K562 (cell line): ENCODE measurements around the gene FSHR. TPM values are rescaled to one million over a fixed set of nuclear protein-coding genes. Genes with fewer than 3 reads are reported as not detected.

Experiments
- ATAC-seq: fragments of 200-7000 bp; cut with Tn5 transposase; 3 replicates; pipeline ENCODE4 v1.9.1; 2020; ENCODE audit warnings: moderate library complexity
- BruUV-seq: library from RNA; stranded (reverse); fragments of 400-500 nt; replicated peaks from 2 replicates; lab custom pipeline; 2021; lab: Mats Ljungman, UMichigan
- CTCF ChIA-PET: fragments of 300-600 bp; formaldehyde crosslinking; extraction: SDS; loops from one replicate; lab custom pipeline; 2021; ENCODE audit warnings: low intra/inter-chr PET ratio; lab: Yijun Ruan, JAX
- POLR2A ChIA-PET: fragments of 300-600, 350-650 bp; sonication (Branson Sonifier 250); formaldehyde crosslinking; extraction: SDS; loops from one replicate; lab custom pipeline; 2021; ENCODE audit warnings: antibody characterized with exemption, inconsistent platforms; lab: Yijun Ruan, JAX
- DNase-seq, 4 experiments: peaks; one replicate each; pipeline versions ENCODE4 v3.0.0 to v3.0.0-alpha.2; 2011 to 2018; ENCODE audit warnings: low spot score in 3 of 4, mixed read lengths in 3 of 4; ENCODE audit errors: extremely low read depth in 1 of 4
- FAIRE-seq: peaks from 2 replicates; lab custom pipeline; 2011; peaks lifted over from hg19 to GRCh38; lab: Jason Lieb, UNC
- H2AFZ ChIP-seq: 2 replicates; pipeline ENCODE4 v1.6.0; 2011; ENCODE audit warnings: low read depth, low read length, control low read depth, inconsistent platforms
- H3K27ac ChIP-seq: fragments of 200-600 bp; 3 replicates; pipeline ENCODE4 v1.8.0; 2011; ENCODE audit warnings: low read depth, mild to moderate bottlenecking, control low read depth, inconsistent platforms, low read length, moderate library complexity, mixed read lengths; ENCODE audit errors: extremely low read depth
- H3K27me3 ChIP-seq, 2 experiments: fragments of 300-600 bp in 1 of 2; 2 replicates in 1 of 2; 3 replicates in 1 of 2; pipeline versions ENCODE4 v1.6.0 to v1.8.0; 2011; ENCODE audit warnings: inconsistent platforms in 2 of 2, low read length in 2 of 2, mild to moderate bottlenecking in 1 of 2, mixed read lengths in 1 of 2, moderate library complexity in 1 of 2; ENCODE audit not compliant: control insufficient read depth in 2 of 2, insufficient read depth in 2 of 2
- H3K36me3 ChIP-seq: fragments of 300-600 bp; 3 replicates; pipeline ENCODE4 v1.8.0; 2011; ENCODE audit warnings: mild to moderate bottlenecking, low read length, inconsistent platforms; ENCODE audit not compliant: control insufficient read depth, insufficient read depth
- H3K4me1 ChIP-seq, 2 experiments: fragments of 200-600 bp in 1 of 2; replicated peaks in 1 of 2; 2 replicates in 1 of 2; 3 replicates in 1 of 2; pipeline versions ENCODE4 v1.5.1 to v1.8.0; 2011; ENCODE audit warnings: inconsistent platforms in 2 of 2, low read length in 2 of 2, mild to moderate bottlenecking in 1 of 2, mixed read lengths in 1 of 2, moderate library complexity in 1 of 2; ENCODE audit not compliant: control insufficient read depth in 2 of 2, insufficient read depth in 2 of 2
- H3K4me2 ChIP-seq: 2 replicates; pipeline ENCODE4 v1.6.1; 2011; ENCODE audit warnings: low read length, control low read depth, inconsistent platforms, mixed read lengths; ENCODE audit not compliant: insufficient read depth
- H3K4me3 ChIP-seq: fragments of 200-600 bp; sonication (generic), shearing (Covaris generic); 2 replicates; pipeline ENCODE4 v1.5.1; 2016; ENCODE audit warnings: control low read depth, inconsistent platforms
- H3K79me2 ChIP-seq: fragments of 200-600 bp; 3 replicates; pipeline ENCODE4 v1.8.0; 2011; ENCODE audit warnings: low read length, inconsistent platforms; ENCODE audit not compliant: control insufficient read depth, insufficient read depth
- H3K9ac ChIP-seq, 2 experiments: 2 replicates each; pipeline versions ENCODE4 v1.6.0 to v1.6.1; 2011; ENCODE audit warnings: low read depth in 2 of 2, low read length in 2 of 2, control low read depth in 1 of 2, inconsistent platforms in 1 of 2, mild to moderate bottlenecking in 1 of 2, mixed read lengths in 1 of 2; ENCODE audit not compliant: insufficient read depth in 1 of 2
- H3K9me1 ChIP-seq: one replicate; pipeline ENCODE4 v1.6.0; 2011; ENCODE audit warnings: inconsistent platforms, mild to moderate bottlenecking, low read length, moderate library complexity; ENCODE audit not compliant: control insufficient read depth, insufficient read depth
- H3K9me3 ChIP-seq: replicated peaks from 2 replicates; pipeline ENCODE4 v1.5.1; 2011; ENCODE audit warnings: low read depth, low read length, inconsistent platforms; ENCODE audit not compliant: control insufficient read depth, insufficient read depth
- H4K20me1 ChIP-seq: replicated peaks from 2 replicates; pipeline ENCODE4 v1.6.1; 2011; ENCODE audit warnings: low read length, inconsistent platforms, mixed read lengths; ENCODE audit not compliant: control insufficient read depth, insufficient read depth
- CBFB ChIP-seq: sonication (generic); formaldehyde crosslinking; IDR thresholded peaks from 2 replicates; pipeline ENCODE4 v1.4.0; 2020; ENCODE audit warnings: mild to moderate bottlenecking, missing genetic modification reagents
- EHMT2 ChIP-seq: fragments of 450-650 bp; IDR thresholded peaks from 2 replicates; pipeline ENCODE4 v1.6.1; 2018; ENCODE audit warnings: antibody characterized with exemption
- JUNB ChIP-seq: fragments of 450-650 bp; formaldehyde crosslinking; conservative IDR thresholded peaks from 2 replicates; pipeline ENCODE4 v1.4.0; 2020; ENCODE audit warnings: mild to moderate bottlenecking
- POLR2H ChIP-seq: IDR thresholded peaks from 2 replicates; pipeline ENCODE4 v1.6.1; 2016; ENCODE audit warnings: missing genetic modification characterization, low read depth, mild to moderate bottlenecking, control low read depth, missing compliant biosample characterization, moderate library complexity
- SIRT6 ChIP-seq: IDR thresholded peaks from one replicate; pipeline ENCODE4 v1.6.1; 2012; ENCODE audit warnings: low read depth, mild to moderate bottlenecking, control low read depth, inconsistent platforms, low read length, moderate library complexity
- ZFPM2 ChIP-seq: fragments of 250-450 bp; sonication (Bioruptor Pico); IDR thresholded peaks from 2 replicates; pipeline ENCODE4 v1.5.1; 2022; ENCODE audit warnings: mild to moderate bottlenecking
- ZNF586 ChIP-seq: fragments of 450-650 bp; formaldehyde crosslinking; conservative IDR thresholded peaks from 2 replicates; pipeline ENCODE4 v1.4.0; 2020; ENCODE audit warnings: mild to moderate bottlenecking, moderate library complexity
- ZZZ3 ChIP-seq: fragments of 450-650 bp; IDR thresholded peaks from 2 replicates; pipeline ENCODE4 v1.6.1; 2016; ENCODE audit warnings: antibody characterized with exemption, mild to moderate bottlenecking, moderate library complexity
- WGBS: fragments of 100-300 bp; shearing (Covaris generic); methylation state at CpG from one replicate; pipeline ENCODE4 v1.1.6; 2016; ENCODE audit warnings: low coverage, mixed read lengths; ENCODE audit not compliant: insufficient coverage; ENCODE audit errors: missing lambda C conversion rate; 5-methylcytosine and 5-hydroxymethylcytosine counted together
- in situ Hi-C: fragments of 300-500 bp; cut with MboI; formaldehyde crosslinking; loops from 4 replicates; pipeline ENCODE4 v1.15.0; 2018; ENCODE audit warnings: inconsistent platforms, mixed read lengths
- intact Hi-C: fragments of 100-400 bp; cut with micrococcal nuclease; formaldehyde crosslinking; loops from 2 replicates; pipeline ENCODE4 v1.14.2; 2022
- polyA plus RNA-seq, 8 experiments: library from polyadenylated mRNA; depleted of rRNA in 4 of 8; stranded (reverse) in 5 of 8; unstranded in 3 of 8; fragments of >200 nt; fragmentation: Nextera tagmentation in 2 of 8; fragmentation: Illumina TruSeq in 1 of 8; extraction: Ambion mirVana in 2 of 8; extraction: Trizol in 1 of 8; gene quantifications; 2 replicates each; pipeline versions ENCODE4 v1.2.1 to v1.2.3, GENCODE V29; 2011 to 2014; ENCODE audit warnings: inconsistent platforms in 1 of 8, missing spikeins in 1 of 8
- total RNA-seq, 7 experiments: library from RNA; depleted of rRNA in 6 of 7; stranded (reverse); fragments of >200 nt in 6 of 7; fragmentation: Illumina TruSeq in 2 of 7; extraction: Trizol in 2 of 7; gene quantifications; 2 replicates each; pipeline versions ENCODE4 v1.2.1 to v1.2.3, GENCODE V29; 2011 to 2021; ENCODE audit warnings: low replicate concordance in 1 of 7
- TF ChIP-seq, protein P1 (sequence below): fragments of 250-450 bp; sonication (Bioruptor Pico); IDR thresholded peaks from 2 replicates; pipeline ENCODE4 v1.8.0; 2022; ENCODE audit warnings: moderate library complexity, mild to moderate bottlenecking, inconsistent platforms

Gene FSHR
- total and polyA plus RNA-seq, 9 of the 15 experiments (the other 6 are each of a cell fraction or from before 2014, with no cell fraction given) = not detected

DNA sequence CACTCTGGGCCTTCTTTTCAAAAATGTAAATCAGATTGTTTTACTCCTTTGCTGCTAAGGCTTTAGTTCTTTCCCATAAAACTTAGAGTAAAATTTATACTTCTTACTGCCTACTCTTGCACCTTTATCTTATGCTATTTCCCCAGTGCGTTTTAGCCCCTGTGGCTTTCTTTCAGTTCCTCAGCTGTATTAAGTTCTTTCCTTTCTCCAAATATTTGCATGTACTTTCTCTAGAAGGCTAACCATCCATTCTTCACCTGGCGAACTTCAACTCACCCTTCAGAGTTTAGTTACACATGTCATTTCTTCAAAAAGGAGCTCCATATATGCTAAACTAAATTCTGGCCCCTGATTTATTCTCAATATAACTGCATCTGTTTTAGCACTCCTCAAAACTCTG, 160.7 kb downstream of the FSHR start:
- no TSS peak for BruUV-seq
- H4K20me1 ChIP-seq = no peaks in the 10 kb centered on the region
- H3K4me3 ChIP-seq = no peak overlapping the region
- TF ChIP-seq SIRT6 (no peak), ZFPM2 (no peak)
- H2AFZ ChIP-seq = no peak overlapping the region
- no peaks in the 10 kb centered on the region for H3K4me1 ChIP-seq
- H3K9me1 ChIP-seq = no peaks in the 10 kb centered on the region
- intact Hi-C loops = no loop called here
- H3K36me3 ChIP-seq = no peaks in the 10 kb centered on the region
- ChIA-PET CTCF (no interaction called here), POLR2A (no interaction called here)
- DNase-seq = no peak
- H3K79me2 ChIP-seq = no peaks in the 10 kb centered on the region
- in situ Hi-C loops = no loop called here
- H3K27ac ChIP-seq = no peak overlapping the region
- no peaks in the 10 kb centered on the region for H3K27me3 ChIP-seq
- H3K9me3 ChIP-seq = no peaks in the 10 kb centered on the region
- no peak overlapping the region for H3K4me2 ChIP-seq
- no peak overlapping the region for H3K9ac ChIP-seq
- WGBS = 0% methylated on average over 2 of the region's 2 CpGs
- no peak for FAIRE-seq
- ATAC-seq = no peak

DNA sequence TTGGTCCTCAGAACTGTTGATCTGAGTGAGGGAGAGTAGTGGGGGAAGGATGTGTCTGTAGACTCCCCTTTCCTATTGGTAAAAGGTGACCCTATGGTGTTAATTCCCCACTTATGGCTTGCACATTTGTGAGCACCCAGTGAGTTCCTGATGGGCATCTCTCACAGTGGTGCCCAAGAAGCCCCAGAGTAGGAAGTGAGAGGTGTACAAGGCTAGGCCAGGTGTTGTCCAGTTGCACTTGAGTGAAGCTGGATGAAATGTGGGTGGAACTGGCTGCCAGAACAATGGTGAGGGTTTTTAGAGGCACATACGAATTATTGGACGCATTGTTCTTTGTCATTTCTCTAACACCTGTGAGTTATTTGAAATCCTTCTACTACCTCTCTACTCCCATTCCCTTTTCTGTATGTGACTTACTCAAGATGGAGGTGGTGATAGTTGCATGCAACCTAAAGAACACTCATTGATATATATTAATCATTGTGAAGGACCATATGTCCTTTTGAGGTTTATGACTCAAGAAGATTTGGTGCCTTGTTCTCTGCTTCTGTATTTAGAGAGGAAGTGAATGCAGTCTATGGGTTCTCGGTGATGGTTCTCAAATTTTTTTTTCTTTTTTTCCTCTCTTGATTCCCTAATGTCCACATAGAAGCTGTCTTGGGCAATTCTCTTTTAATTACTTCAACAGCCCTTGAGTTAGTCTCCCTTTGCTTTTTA, 162.7 kb downstream of the FSHR start:
- no peaks in the 10 kb centered on the region for H4K20me1 ChIP-seq
- H3K79me2 ChIP-seq = no peaks in the 10 kb centered on the region
- H3K9me3 ChIP-seq = no peaks in the 10 kb centered on the region
- no peak overlapping the region for H3K27ac ChIP-seq
- DNase-seq = no peak
- no peaks in the 10 kb centered on the region for H3K27me3 ChIP-seq
- ChIA-PET CTCF (no interaction called here), POLR2A (no interaction called here)
- 3% methylated on average over 3 of the region's 3 CpGs for WGBS
- FAIRE-seq = no peak
- no peak for ATAC-seq
- in situ Hi-C loops (no loop called here), intact Hi-C loops (no loop called here)
- H3K4me1 ChIP-seq = no peaks in the 10 kb centered on the region
- BruUV-seq = no TSS peak
- H3K4me2 ChIP-seq = no peak overlapping the region
- H2AFZ ChIP-seq = no peak overlapping the region
- TF ChIP-seq, protein P1, sequence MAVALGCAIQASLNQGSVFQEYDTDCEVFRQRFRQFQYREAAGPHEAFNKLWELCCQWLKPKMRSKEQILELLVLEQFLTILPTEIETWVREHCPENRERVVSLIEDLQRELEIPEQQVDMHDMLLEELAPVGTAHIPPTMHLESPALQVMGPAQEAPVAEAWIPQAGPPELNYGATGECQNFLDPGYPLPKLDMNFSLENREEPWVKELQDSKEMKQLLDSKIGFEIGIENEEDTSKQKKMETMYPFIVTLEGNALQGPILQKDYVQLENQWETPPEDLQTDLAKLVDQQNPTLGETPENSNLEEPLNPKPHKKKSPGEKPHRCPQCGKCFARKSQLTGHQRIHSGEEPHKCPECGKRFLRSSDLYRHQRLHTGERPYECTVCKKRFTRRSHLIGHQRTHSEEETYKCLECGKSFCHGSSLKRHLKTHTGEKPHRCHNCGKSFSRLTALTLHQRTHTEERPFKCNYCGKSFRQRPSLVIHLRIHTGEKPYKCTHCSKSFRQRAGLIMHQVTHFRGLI = no peak
- TF ChIP-seq EHMT2 = no peak
- no peak for TF ChIP-seq CBFB
- no peak for TF ChIP-seq POLR2H (tag)
- no peak for TF ChIP-seq JUNB (CRISPR knock-in tag)
- TF ChIP-seq ZNF586 (CRISPR knock-in tag) = no peak
- TF ChIP-seq ZZZ3 = no peak
- no peaks in the 10 kb centered on the region for H3K9me1 ChIP-seq
- no peak overlapping the region for H3K9ac ChIP-seq
- no peaks in the 10 kb centered on the region for H3K36me3 ChIP-seq
- H3K4me3 ChIP-seq = no peak overlapping the region
